D721Med (cell line): ENCODE data around the gene MOAP1.
"Not testable (repeated sequence)": the region's sequence is repeated elsewhere in the genome, so short reads cannot be mapped to it uniquely, and the experiment has no call there.

Source experiments
- DNase-seq: peaks from one replicate; pipeline ENCODE4 v3.0.0; 2011; ENCODE audit warnings: low spot score; ENCODE audit not compliant: insufficient read length
- FAIRE-seq: peaks from 2 replicates; lab custom pipeline; 2011; peaks lifted over from hg19 to GRCh38; lab: Jason Lieb, UNC
- TF ChIP-seq, protein P1 (sequence below): IDR thresholded peaks from 2 replicates; pipeline ENCODE4 v1.5.1; 2012; ENCODE audit warnings: mild to moderate bottlenecking, control low read depth; ENCODE audit not compliant: insufficient read depth; ENCODE audit errors: missing control alignments

The MOAP1 gene, protein sequence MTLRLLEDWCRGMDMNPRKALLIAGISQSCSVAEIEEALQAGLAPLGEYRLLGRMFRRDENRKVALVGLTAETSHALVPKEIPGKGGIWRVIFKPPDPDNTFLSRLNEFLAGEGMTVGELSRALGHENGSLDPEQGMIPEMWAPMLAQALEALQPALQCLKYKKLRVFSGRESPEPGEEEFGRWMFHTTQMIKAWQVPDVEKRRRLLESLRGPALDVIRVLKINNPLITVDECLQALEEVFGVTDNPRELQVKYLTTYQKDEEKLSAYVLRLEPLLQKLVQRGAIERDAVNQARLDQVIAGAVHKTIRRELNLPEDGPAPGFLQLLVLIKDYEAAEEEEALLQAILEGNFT

DNA sequence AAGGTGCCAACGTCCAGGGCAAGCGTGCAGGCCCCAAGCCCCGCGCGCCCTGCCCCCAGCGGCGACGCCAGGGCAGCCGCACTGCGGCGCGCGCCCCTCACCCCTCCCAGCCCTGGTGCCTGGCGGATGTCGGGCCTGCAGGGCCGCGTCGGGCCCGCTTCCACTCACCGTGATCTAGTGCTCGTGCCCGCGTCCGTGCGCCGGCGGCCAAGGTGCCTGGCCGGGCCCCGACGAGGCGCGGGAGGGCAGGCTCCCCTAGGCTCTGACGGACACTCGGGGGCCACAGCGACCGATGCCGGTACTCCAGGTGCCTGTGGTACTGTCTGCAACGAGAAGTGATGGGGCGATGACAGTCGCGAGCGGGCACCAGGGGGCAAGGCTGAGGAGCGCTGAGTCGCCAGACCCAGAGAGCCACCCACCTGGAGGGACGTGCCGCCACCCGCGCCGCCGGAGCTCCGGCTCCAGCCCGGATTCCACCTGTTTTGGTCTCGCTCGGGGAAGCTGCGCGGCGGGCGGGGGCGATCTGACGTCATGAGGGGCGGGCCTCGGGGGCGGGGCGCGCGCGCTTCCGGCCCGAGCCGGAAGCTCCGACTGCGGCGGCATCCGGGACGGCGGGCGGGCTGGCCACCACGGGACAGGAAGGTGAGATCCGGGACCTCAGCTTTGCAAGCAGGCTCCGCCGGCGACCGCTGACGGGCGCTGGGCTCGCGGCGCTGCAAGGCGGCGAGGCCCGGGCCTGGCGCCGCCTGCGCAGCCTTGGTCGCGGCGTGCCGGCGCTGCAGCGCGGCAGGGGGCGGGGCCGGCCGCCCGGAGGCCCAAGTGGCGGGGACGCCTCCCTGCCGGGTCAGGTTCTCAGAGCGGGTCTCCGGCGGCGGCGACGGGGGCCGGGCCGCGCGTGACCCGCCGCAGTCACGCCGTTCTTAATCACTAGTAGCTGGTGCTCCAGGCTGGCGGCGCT is at the start of gene MOAP1, which contains the start of gene LYSET:
TSS of gene MOAP1 (minus strand) at position 507 of the 958 bp plus-strand sequence. CDS start 655 bp downstream, outside the sequence.
TSS of gene LYSET (plus strand) at position 927 of the 958 bp plus-strand sequence. CDS start 89 bp downstream, outside the sequence.
- TF ChIP-seq, protein P1, sequence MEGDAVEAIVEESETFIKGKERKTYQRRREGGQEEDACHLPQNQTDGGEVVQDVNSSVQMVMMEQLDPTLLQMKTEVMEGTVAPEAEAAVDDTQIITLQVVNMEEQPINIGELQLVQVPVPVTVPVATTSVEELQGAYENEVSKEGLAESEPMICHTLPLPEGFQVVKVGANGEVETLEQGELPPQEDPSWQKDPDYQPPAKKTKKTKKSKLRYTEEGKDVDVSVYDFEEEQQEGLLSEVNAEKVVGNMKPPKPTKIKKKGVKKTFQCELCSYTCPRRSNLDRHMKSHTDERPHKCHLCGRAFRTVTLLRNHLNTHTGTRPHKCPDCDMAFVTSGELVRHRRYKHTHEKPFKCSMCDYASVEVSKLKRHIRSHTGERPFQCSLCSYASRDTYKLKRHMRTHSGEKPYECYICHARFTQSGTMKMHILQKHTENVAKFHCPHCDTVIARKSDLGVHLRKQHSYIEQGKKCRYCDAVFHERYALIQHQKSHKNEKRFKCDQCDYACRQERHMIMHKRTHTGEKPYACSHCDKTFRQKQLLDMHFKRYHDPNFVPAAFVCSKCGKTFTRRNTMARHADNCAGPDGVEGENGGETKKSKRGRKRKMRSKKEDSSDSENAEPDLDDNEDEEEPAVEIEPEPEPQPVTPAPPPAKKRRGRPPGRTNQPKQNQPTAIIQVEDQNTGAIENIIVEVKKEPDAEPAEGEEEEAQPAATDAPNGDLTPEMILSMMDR, result no peak
- DNase-seq, result peak; percentile 68
- no peak for FAIRE-seq

DNA sequence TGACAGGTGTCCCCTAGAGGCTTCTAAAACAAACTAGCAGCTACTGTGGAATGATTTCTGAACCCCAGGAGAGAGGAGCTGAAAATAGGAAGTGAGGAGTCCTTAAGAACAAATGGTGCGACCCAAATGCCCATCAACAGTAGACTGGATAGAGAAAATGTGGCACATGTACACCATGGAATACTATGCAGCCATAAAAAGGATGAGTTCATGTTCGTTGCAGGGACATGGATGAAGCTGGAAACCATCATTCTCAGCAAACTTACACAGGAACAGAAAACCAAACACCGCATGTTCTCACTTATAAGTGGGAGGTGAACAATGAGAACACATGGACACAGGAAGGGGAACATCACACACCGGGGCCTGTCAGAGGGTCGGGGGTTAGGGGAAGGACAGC is 48.4 kb upstream of the MOAP1 start:
- not testable (repeated sequence) for DNase-seq, FAIRE-seq

DNA sequence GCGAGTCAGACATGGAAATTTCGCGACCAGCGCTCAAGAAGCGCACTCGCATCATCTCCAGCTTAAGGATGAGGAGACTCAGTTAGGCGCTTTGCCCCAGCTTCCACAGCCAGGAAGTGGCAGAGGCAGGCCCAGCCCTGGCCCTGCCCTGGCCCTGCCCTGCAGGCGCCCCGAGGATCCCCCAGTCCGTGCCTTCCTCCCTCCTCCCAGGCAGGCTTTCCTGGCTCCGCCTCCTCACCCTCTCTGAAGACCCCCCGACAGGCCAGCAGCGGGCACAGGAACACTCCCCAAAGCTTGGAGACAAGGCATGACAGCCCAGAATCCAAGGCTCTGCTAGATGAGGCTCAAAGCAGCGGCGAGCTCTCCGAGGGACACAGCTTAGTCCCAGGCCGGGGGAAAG is 47.5 kb upstream of the MOAP1 start:
- DNase-seq (no peak), FAIRE-seq (no peak)
- TF ChIP-seq, protein P1, result no peak

DNA sequence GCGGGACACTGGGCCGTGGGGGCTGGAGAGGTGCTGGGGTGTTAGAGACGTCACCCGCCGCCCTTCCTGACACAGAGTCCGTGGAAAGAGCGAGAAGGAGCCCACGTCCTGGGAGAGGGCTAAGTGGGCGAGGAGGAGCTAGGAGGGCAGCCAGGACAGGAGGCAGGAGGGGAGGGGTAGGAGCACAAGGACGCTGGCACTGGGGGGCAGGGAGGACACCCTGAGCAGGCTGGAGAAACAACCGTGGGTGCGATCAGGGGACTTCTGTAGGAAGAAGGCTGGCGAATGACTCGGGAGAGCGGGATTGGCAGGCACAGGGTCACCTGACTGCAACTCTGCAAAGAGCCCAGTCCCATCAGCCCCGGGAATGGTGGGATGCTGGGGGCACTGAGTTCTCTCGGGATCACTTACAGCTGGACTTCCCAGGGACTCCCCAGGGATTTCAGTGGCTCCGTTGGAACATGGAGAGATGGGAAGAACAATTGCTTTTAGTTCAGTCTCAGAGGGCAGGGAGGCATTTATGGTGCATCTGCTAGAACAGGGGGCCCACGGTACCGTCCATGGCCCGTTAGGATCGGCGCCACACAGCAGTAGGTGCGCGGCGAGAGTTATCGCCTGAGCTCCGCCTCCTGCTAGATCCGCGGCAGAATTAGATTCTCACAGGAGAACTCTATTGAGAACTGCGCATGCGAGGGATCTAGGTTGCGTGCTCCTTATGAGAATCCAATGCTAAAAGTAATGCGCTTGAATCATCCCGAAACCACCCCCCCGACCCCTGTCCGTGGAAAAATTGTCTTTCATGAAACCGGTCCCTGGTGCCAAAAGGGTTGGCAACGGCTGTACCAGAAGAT is 46.7 kb upstream of the MOAP1 start:
- TF ChIP-seq, protein P1, result no peak
- peak; percentile 71 for DNase-seq
- no peak for FAIRE-seq

DNA sequence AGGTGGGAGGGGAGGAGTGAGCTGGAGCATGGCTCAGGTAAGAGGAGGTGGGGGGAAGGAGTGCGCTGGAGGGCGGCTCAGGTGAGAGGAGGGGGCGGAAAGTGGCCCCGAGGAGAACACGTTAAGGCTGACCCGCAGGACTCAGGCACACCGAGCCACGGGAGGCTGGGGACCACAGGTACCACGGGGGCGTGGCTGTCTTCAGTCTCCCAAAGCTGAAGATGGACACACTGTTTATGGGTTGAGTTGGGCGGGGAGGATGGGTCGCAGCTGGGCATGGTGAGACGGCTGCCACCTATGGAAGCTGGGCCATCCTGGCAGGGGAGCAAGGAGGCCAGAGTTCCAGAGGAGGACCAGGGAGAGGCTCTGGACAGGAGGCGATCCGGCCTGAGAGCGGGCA is 45.8 kb upstream of the MOAP1 start:
- FAIRE-seq (no peak), DNase-seq (no peak)
- TF ChIP-seq, protein P1, result no peak

DNA sequence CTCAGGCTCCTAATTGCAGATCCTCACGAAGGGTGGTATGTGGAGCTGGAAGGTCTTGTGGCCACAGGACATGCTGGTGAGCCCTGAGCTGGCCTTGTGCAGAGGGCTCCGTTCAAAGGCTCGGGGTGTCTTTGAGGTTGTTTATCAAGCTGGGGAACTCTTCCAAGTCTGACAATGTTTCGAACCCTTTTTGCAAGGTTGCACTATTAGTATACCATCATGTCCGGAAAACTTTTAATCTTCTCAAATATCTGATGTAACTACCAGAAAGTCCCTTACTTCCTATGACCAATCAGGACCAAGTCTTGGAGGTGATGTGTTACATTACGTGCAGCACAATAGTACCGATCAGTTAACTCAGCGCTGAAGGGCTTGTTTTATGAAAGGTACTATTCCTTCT is 43.9 kb upstream of the MOAP1 start:
- FAIRE-seq (no peak), DNase-seq (no peak)
- TF ChIP-seq, protein P1, result no peak

DNA sequence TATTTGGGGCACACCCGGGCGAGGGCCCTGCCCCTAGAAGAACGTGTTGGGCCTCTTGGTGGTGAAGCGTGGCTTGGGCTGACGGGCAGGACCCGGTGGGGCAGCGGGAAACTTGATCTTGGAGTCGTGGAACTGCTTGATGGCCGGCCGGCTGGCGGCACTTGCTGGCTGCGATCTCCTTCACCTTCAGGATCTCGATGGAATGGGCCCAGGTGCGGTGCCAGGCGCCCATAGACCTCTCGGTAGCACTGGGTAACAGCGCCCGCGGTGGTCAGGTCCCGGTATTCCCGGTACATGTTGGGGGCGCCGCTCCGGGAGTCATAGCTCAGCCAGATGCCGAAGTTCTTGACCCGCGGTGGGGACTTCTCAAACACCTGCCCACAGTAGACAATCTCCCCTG is 38.9 kb upstream of the MOAP1 start:
- TF ChIP-seq, protein P1, result no peak
- FAIRE-seq (no peak), DNase-seq (no peak)
